H1 (cell line): ENCODE data around the gene CHST11. TPM values are rescaled to one million over a fixed set of nuclear protein-coding genes. Genes with fewer than 3 reads are reported as not detected.

Experiments used
- CTCF ChIA-PET: fragments of 300-600 bp; sonication (Branson Sonifier 250); formaldehyde crosslinking; loops from one replicate; lab custom pipeline; 2021; ENCODE audit not compliant: partially characterized antibody; lab: Charles Lee
- POLR2A ChIA-PET: fragments of 300-600 bp; sonication (Branson Sonifier 250); formaldehyde crosslinking; loops from one replicate; lab custom pipeline; 2021; ENCODE audit warnings: inconsistent platforms; ENCODE audit not compliant: partially characterized antibody; lab: Charles Lee
- DNase-seq, 2 experiments: peaks; one replicate each; pipeline versions ENCODE4 v3.0.0 to v3.0.0-alpha.2; 2010 to 2022; ENCODE audit warnings: low spot score in 2 of 2, low read depth in 1 of 2, mixed read lengths in 1 of 2
- FAIRE-seq: peaks from 2 replicates; lab custom pipeline; 2011; peaks lifted over from hg19 to GRCh38; lab: Jason Lieb, UNC
- H2AFZ ChIP-seq: 2 replicates; pipeline ENCODE4 v1.8.1; 2012; ENCODE audit warnings: low read length, inconsistent platforms
- H2AK5ac ChIP-seq: 2 replicates; pipeline ENCODE4 v1.6.1; 2013; ENCODE audit warnings: low read depth, low read length
- H2BK120ac ChIP-seq: replicated peaks from 2 replicates; pipeline ENCODE3; 2013; ENCODE audit warnings: low read depth, low read length, inconsistent platforms
- H2BK12ac ChIP-seq: 2 replicates; pipeline ENCODE4 v1.6.1; 2013; ENCODE audit warnings: low read depth, low read length
- H2BK15ac ChIP-seq: 2 replicates; pipeline ENCODE4 v1.6.1; 2013; ENCODE audit warnings: low read length
- H2BK20ac ChIP-seq: 2 replicates; pipeline ENCODE4 v1.6.1; 2013; ENCODE audit warnings: low read length
- H2BK5ac ChIP-seq: 2 replicates; pipeline ENCODE4 v1.6.1; 2013; ENCODE audit warnings: low read depth, low read length
- H3K14ac ChIP-seq: 2 replicates; pipeline ENCODE4 v1.6.1; 2013; ENCODE audit warnings: inconsistent platforms; ENCODE audit not compliant: insufficient read length
- H3K18ac ChIP-seq: 2 replicates; pipeline ENCODE4 v1.6.1; 2013; ENCODE audit warnings: low read length; ENCODE audit errors: extremely low read depth
- H3K23ac ChIP-seq: 2 replicates; pipeline ENCODE4 v1.6.1; 2013; ENCODE audit warnings: inconsistent platforms; ENCODE audit not compliant: insufficient read length
- H3K23me2 ChIP-seq: 2 replicates; pipeline ENCODE4 v1.6.1; 2013; ENCODE audit warnings: low read depth, low read length
- H3K27ac ChIP-seq: 2 replicates; pipeline ENCODE4 v1.6.1; 2011; ENCODE audit warnings: low read depth, low read length, inconsistent platforms
- H3K27me3 ChIP-seq, 4 experiments: replicated peaks in 1 of 4; 1 replicate in 1 of 4; 2 replicates in 3 of 4; pipeline versions ENCODE4 v1.6.1 to v1.8.1; 2011 to 2013; ENCODE audit warnings: low read length in 3 of 4, mild to moderate bottlenecking in 3 of 4, inconsistent platforms in 2 of 4, mixed read lengths in 2 of 4, moderate library complexity in 1 of 4; ENCODE audit not compliant: control insufficient read depth in 3 of 4, insufficient read depth in 3 of 4; ENCODE audit errors: extremely low read depth in 1 of 4
- H3K36me3 ChIP-seq, 4 experiments: 2 replicates each; pipeline versions ENCODE4 v1.6.1 to v1.8.1; 2011 to 2013; ENCODE audit warnings: mild to moderate bottlenecking in 4 of 4, low read length in 3 of 4, moderate library complexity in 2 of 4, control low read depth in 1 of 4, inconsistent platforms in 1 of 4; ENCODE audit not compliant: insufficient read depth in 4 of 4, control insufficient read depth in 2 of 4
- H3K4ac ChIP-seq: replicated peaks from 2 replicates; pipeline ENCODE3; 2013; ENCODE audit warnings: low read length, low read depth, mixed read lengths, inconsistent platforms; ENCODE audit not compliant: insufficient read length
- H3K4me1 ChIP-seq, 4 experiments: replicated peaks in 1 of 4; 1 replicate in 1 of 4; 2 replicates in 3 of 4; pipeline versions ENCODE4 v1.6.1 to v1.8.1; 2011 to 2013; ENCODE audit warnings: low read length in 3 of 4, inconsistent platforms in 2 of 4, mixed read lengths in 1 of 4; ENCODE audit not compliant: insufficient read depth in 4 of 4, control insufficient read depth in 3 of 4
- H3K4me2 ChIP-seq, 2 experiments: 2 replicates each; pipeline versions ENCODE4 v1.6.1 to v1.8.1; 2011 to 2013; ENCODE audit warnings: low read depth in 2 of 2, low read length in 2 of 2, control low read depth in 1 of 2, inconsistent platforms in 1 of 2, mild to moderate bottlenecking in 1 of 2; ENCODE audit not compliant: insufficient read depth in 1 of 2
- H3K4me3 ChIP-seq, 4 experiments: fragments of 200-600, 300-600 bp in 1 of 4; sonication (generic), shearing (Covaris generic), sonication (Bioruptor Twin) in 1 of 4; 2 replicates each; pipeline versions ENCODE4 v1.5.1 to v1.8.1; 2011 to 2016; ENCODE audit warnings: low read length in 4 of 4, low read depth in 3 of 4, control low read depth in 2 of 4, inconsistent platforms in 2 of 4, mild to moderate bottlenecking in 2 of 4, mixed read lengths in 1 of 4, moderate library complexity in 1 of 4; ENCODE audit not compliant: insufficient read depth in 2 of 4; ENCODE audit errors: extremely low read depth in 1 of 4
- H3K56ac ChIP-seq: replicated peaks from 2 replicates; pipeline ENCODE3; 2013; ENCODE audit warnings: low read depth, mild to moderate bottlenecking, mixed read lengths, low read length, inconsistent platforms; ENCODE audit not compliant: insufficient read length
- H3K79me1 ChIP-seq: 2 replicates; pipeline ENCODE4 v1.6.1; 2013; ENCODE audit warnings: low read depth, low read length, control low read depth
- H3K79me2 ChIP-seq, 2 experiments: 2 replicates each; pipeline versions ENCODE4 v1.6.1 to v1.8.1; 2012 to 2013; ENCODE audit warnings: low read length in 2 of 2, mild to moderate bottlenecking in 2 of 2, inconsistent platforms in 1 of 2; ENCODE audit not compliant: insufficient read depth in 2 of 2, control insufficient read depth in 1 of 2
- H3K9ac ChIP-seq, 4 experiments: replicated peaks in 1 of 4; 1 replicate in 1 of 4; 2 replicates in 3 of 4; pipeline versions ENCODE4 v1.6.1 to v1.8.1; 2011 to 2013; ENCODE audit warnings: low read depth in 3 of 4, low read length in 3 of 4, control low read depth in 2 of 4, mild to moderate bottlenecking in 2 of 4, moderate library complexity in 2 of 4, inconsistent platforms in 1 of 4; ENCODE audit errors: extremely low read depth in 1 of 4
- H3K9me3 ChIP-seq, 2 experiments: 2 replicates each; pipeline versions ENCODE4 v1.6.1 to v1.8.1; 2012 to 2013; ENCODE audit warnings: mild to moderate bottlenecking in 2 of 2, moderate library complexity in 2 of 2, control low read depth in 1 of 2, inconsistent platforms in 1 of 2, low read depth in 1 of 2, low read length in 1 of 2, mixed read lengths in 1 of 2; ENCODE audit not compliant: insufficient read depth in 2 of 2
- H4K20me1 ChIP-seq, 2 experiments: replicated peaks in 1 of 2; 2 replicates each; pipeline versions ENCODE3 to v1.8.1; 2011 to 2013; ENCODE audit warnings: inconsistent platforms in 2 of 2, low read length in 2 of 2, mild to moderate bottlenecking in 1 of 2; ENCODE audit not compliant: insufficient read depth in 2 of 2, control insufficient read depth in 1 of 2
- H4K5ac ChIP-seq: 2 replicates; pipeline ENCODE4 v1.6.1; 2013; ENCODE audit warnings: low read length, low read depth, mixed read lengths, inconsistent platforms; ENCODE audit not compliant: insufficient read length
- H4K8ac ChIP-seq: 2 replicates; pipeline ENCODE4 v1.8.0; 2013; ENCODE audit warnings: mild to moderate bottlenecking, moderate library complexity, low read length, inconsistent platforms; ENCODE audit not compliant: insufficient read depth; ENCODE audit errors: extremely low read depth
- H4K91ac ChIP-seq: replicated peaks from 2 replicates; pipeline ENCODE3; 2013; ENCODE audit warnings: low read length, mixed read lengths, inconsistent platforms; ENCODE audit not compliant: insufficient read length
- KDM1A ChIP-seq: fragments of 200-600, 300-600 bp; sonication (generic); IDR thresholded peaks from 2 replicates; pipeline ENCODE4 v1.7.1; 2016; ENCODE audit warnings: mild to moderate bottlenecking, low read length, borderline replicate concordance
- TCF12 ChIP-seq: IDR thresholded peaks from 2 replicates; pipeline ENCODE4 v1.6.1; 2011; ENCODE audit warnings: low read depth, mild to moderate bottlenecking, low read length
- YY1 ChIP-seq: IDR thresholded peaks from 2 replicates; pipeline ENCODE4 v1.6.1; 2011; ENCODE audit warnings: low read depth, mild to moderate bottlenecking, low read length
- WGBS, 2 experiments: shearing (Covaris generic) in 1 of 2; methylation state at CpG; one replicate each; pipeline versions ENCODE4 v1.1.6 to v1.1.7; 2013 to 2015; ENCODE audit warnings: low lambda C conversion rate in 2 of 2, mixed read lengths in 2 of 2, inconsistent platforms in 1 of 2, low coverage in 1 of 2, missing lambda C conversion rate in 1 of 2; ENCODE audit not compliant: insufficient replicate concordance in 2 of 2, insufficient coverage in 1 of 2, insufficient read length in 1 of 2; ENCODE audit errors: extremely low coverage in 1 of 2, missing lambda C conversion rate in 1 of 2; 5-methylcytosine and 5-hydroxymethylcytosine counted together
- polyA plus RNA-seq, 7 experiments: library from polyadenylated mRNA; depleted of rRNA in 3 of 7; stranded (reverse) in 5 of 7; unstranded in 2 of 7; fragments of >200 nt in 5 of 7; fragments of 200-250 nt in 2 of 7; gene quantifications; 1 replicate in 5 of 7; 2 replicates in 1 of 7; 4 replicates in 1 of 7; pipeline versions ENCODE4 v1.2.1 to v1.2.3, GENCODE V29; 2011 to 2013; ENCODE audit warnings: missing spikeins in 2 of 7, mixed read lengths in 2 of 7
- total RNA-seq: library from RNA; stranded (reverse); fragmentation: NEBNext Ultra II Directional; extraction: Animal tissue kit (Norgen Biotek cat#: 25700); gene quantifications from 2 replicates; pipeline ENCODE4 v1.2.1, GENCODE V29; 2021

Gene CHST11
- total and polyA plus RNA-seq, 2 of the 8 experiments (the other 6 are each of a cell fraction or from before 2014, with no cell fraction given), result 14.4 to 20.8 TPM

DNA sequence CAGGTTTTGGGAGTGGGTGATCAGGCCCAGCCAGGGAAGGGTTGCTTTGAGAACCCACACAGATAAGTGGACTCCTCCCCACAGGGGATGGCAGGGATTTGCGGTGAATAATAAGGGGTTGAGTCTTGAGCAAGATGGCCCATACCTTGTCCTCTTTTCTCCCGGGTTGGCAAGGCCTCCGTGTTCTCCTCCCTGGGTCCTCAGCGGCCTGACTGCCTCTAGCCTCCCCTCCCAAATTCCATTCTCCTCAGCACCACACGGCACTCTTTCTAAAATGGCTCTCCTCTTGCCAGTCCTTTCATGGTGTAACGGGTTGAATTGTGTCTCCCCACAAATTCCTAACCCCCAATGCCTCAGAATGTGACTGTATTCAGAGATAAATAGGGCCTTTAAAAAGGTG is 70.0 kb downstream of the CHST11 start:
- Histone ChIP-seq H4K20me1 (no peaks in the 10 kb centered on the region), H2BK15ac (no peak overlapping the region), H3K27ac (no peak overlapping the region), H3K4me2 (peak overlapping the region; percentile 27; a peak in 1 of 4 replicates), H3K36me3 (no peaks in the 10 kb centered on the region), H3K4ac (no peak overlapping the region), H2AFZ (no peak overlapping the region), H3K9ac (no peak overlapping the region), H4K8ac (no peak overlapping the region), H2BK5ac (peak overlapping the region; percentile 1; the same call in 1 of the 2 replicates), H4K5ac (no peak overlapping the region), H3K79me2 (peaks cover 0 to 4% of the 10 kb centered on the region in 2 experiments; a peak in 1 of 4 replicates), H3K23me2 (peaks cover 3% of the 10 kb centered on the region; the same call in 1 of the 2 replicates), H3K27me3 (no peaks in the 10 kb centered on the region), H3K14ac (no peak overlapping the region), H2BK12ac (peak overlapping the region; percentile 20; the same call in 1 of the 2 replicates), H3K4me1 (peaks cover 0 to 13% (median 7%) of the 10 kb centered on the region in 4 experiments; a peak in 4 of 7 replicates), H3K23ac (no peak overlapping the region), H2BK120ac (no peak overlapping the region), H3K56ac (no peak overlapping the region), H2BK20ac (peak overlapping the region; percentile 67; the same call in 1 of the 2 replicates), H3K4me3 (peak overlapping the region in 1 of 4 experiments; percentile 16; a peak in 1 of 8 replicates), H3K9me3 (no peaks in the 10 kb centered on the region), H3K18ac (peak overlapping the region; percentile 92), H4K91ac (peak overlapping the region; percentile 14), H2AK5ac (no peak overlapping the region), H3K79me1 (0 out of 2 replicates have a peak, but pooled peaks cover 2% of the 10 kb centered on the region)
- POLR2A ChIA-PET, result no interaction called here
- peak; percentile 41; the same call in 1 of the 2 replicates for TF ChIP-seq KDM1A
- 0 out of 2 replicates have a peak, but pooled peaks have one; percentile 8 for TF ChIP-seq YY1
- no peak for TF ChIP-seq TCF12
- WGBS, 2 experiments, result 71% methylated on average over 6 of the region's 6 CpGs; no CpG with 5 or more reads in 1 of the 2 experiments
- DNase-seq, result no peak
- CTCF ChIA-PET, result interaction anchor here (1.0 to 3.2 kb wide), 5 partner anchors 10 to 293 kb away, joined by 3 to 13 read pairs (median 3); no protein-coding TSS in a partner anchor
- no peak for FAIRE-seq
